Breast epithelium (tissue), 3 donors: ENCODE measurements around the gene CCIN.

Source experiments
- POLR2AphosphoS5 ChIP-seq, 3 donors: sonication (generic); formaldehyde crosslinking; IDR thresholded peaks; one replicate each; pipeline ENCODE4 v1.6.1; 2017; ENCODE audit warnings: antibody characterized with exemption in 3 of 3
- TF ChIP-seq, protein P1 (sequence below), 3 donors: fragments of 450-650 bp; IDR thresholded peaks; one replicate each; pipeline ENCODE4 v1.5.1; 2016 to 2017; ENCODE audit warnings: antibody characterized with exemption in 3 of 3, mild to moderate bottlenecking in 3 of 3, moderate library complexity in 3 of 3

DNA sequence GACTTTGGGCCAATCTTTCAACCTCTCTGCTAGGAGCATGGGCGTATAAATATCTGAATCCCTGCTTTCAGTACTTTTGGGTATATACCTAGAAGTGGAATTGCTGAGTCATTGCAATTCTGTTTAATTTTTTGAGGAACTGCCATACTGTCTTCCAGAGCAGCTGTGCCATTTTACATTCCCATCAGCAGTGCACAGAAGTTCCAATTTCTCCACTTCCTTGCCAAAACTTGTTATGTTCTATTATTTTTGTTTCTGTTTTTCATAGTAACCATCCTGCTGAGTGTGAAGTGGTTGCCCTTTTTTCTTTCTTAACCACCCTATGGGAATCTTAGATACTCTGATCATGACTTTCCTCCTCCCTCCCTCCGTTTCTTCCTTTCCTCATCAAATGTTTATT lies 11.1 kb upstream of the CCIN start:
- TF ChIP-seq, protein P1, sequence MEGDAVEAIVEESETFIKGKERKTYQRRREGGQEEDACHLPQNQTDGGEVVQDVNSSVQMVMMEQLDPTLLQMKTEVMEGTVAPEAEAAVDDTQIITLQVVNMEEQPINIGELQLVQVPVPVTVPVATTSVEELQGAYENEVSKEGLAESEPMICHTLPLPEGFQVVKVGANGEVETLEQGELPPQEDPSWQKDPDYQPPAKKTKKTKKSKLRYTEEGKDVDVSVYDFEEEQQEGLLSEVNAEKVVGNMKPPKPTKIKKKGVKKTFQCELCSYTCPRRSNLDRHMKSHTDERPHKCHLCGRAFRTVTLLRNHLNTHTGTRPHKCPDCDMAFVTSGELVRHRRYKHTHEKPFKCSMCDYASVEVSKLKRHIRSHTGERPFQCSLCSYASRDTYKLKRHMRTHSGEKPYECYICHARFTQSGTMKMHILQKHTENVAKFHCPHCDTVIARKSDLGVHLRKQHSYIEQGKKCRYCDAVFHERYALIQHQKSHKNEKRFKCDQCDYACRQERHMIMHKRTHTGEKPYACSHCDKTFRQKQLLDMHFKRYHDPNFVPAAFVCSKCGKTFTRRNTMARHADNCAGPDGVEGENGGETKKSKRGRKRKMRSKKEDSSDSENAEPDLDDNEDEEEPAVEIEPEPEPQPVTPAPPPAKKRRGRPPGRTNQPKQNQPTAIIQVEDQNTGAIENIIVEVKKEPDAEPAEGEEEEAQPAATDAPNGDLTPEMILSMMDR (IDR thresholded peaks at IDR 0.05): no peak
- TF ChIP-seq POLR2AphosphoS5 (IDR thresholded peaks at IDR 0.05): no peak
